Activated CD4-positive, CD25-positive, alpha-beta regulatory T cell treated with anti-CD3 and anti-CD28 coated beads, Interleukin-2, amount 50 U/mL, for 16 hours (primary cell): ENCODE results near the gene KIF2C.
A peak's percentile ranks its signal among the peaks of the same experiment; 100 is the strongest.
"Not testable (repeated sequence)": the region's sequence is repeated elsewhere in the genome, so short reads cannot be mapped to it uniquely, and the experiment has no call there.

Experiments
- DNase-seq: peaks from one replicate; pipeline ENCODE4 v3.0.0-alpha.2; 2020; ENCODE audit warnings: low read depth, low spot score

Gene KIF2C

DNA sequence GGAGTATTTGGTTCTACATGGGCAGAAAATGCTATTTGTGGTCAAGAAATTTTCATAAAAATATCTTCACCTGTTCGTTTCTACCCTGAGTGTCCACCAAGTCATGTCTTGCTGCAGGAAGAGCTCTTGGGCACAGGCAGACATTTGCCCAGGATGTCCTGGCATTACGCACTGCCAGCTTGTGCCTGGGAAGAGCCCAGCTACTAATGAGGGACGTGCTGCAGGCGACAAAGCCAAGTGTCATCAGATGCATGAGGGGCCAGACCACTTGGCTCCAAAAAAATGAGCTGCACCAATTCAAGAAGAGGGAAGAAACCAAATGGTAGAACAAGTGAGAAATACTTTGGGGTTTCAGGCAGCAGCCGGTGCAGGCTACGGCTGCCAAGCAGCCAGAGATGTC is 21.5 kb upstream of the KIF2C start:
- no peak for DNase-seq

DNA sequence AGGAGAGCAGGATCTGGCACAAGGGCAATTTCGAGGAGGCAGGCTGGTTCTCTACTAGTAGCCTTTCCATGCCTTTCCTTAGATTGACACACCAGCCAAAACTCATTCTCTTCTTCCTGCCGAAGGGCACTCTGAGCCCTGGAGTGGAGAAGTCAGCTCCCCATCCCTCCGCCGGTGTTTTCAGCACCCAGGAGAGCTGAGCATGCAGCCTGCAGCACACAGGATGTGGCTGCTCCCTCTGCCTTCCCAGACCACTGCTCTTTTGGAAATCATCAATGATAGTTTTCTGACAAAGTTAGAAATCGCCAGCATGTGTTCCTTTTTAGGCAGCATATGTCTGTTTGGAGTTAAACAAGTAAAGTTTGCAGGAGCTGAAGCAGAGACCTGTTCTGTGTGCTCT is 20.3 kb upstream of the KIF2C start:
- DNase-seq, result no peak

DNA sequence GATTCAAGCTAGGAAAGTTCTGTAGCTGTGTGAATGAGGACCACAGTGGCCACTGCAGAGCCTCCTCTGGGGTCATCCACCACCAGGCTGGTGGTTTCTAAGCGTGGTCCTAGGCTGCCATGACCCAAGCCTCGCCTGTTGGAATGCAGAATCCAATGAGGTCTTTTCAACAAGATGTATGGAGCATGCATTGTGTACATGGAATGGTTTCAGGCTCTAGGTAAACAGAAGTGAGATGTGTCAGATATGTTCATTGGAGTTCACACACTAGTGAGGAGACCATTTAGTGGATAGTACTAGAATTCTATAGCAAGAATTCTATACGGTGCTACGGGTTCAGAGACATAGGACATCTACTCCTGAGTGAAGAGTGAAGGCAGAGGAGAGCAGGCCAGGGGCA is 19.4 kb upstream of the KIF2C start:
- no peak for DNase-seq

DNA sequence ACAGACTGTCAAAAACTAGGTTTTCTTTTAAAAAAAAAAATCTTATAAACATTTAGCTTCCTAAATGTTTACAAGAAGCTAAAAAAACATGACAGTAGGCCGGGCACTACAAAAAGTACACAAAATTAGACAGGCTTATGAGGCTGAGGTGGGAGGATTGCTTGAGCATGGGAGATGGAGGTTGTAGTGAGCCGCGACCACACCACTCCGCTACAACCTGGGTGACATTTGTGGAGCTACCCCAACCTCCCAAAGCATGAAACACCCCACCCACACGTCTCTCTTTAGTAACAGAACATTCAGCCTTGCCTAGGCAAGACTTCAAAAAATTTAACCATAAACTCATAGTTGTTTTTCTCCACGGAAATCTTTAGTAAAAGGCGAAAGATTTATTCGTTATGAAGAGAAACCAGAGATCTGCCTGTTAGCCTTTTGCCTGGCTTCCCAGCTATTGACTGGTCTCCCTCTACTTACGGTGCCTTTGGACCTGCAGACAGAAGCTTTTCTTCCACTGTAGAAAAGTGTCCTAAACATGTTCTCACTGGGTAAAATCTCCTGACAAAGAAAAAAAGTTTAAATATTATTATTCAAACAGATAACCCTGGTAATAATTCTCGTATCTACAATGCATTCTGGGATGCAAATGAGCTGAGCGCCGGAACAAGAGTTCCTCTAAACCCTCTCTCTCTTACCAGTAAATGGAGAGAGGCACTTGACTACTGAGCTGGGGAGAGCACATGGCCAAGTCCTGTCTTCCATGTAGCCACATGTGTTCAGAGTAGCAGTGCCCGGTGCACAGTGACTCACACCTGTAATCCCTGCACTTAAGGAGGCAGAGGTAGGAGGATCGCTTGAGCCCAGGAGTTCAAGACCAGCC is 17.9 kb upstream of the KIF2C start:
- peak; percentile 60 for DNase-seq

DNA sequence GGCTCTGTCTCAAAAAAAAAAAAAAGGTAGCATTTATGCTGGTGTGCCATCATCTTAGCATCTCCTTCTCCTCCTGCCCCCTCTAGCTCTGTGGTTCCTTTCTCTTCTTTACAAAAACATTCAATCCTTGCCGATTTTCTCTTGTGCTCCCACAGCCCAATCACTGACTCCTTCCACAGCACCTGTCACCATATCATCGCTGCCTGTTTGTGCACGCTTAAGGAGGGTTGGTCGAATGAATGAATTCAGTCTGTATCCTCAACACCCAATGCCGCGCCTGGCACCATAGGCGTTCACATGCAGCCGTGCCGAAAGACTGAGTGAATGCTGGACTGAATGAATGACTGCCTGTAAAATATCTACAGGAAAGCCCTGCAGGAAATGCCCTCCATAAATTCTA is 16.6 kb upstream of the KIF2C start:
- no peak for DNase-seq

DNA sequence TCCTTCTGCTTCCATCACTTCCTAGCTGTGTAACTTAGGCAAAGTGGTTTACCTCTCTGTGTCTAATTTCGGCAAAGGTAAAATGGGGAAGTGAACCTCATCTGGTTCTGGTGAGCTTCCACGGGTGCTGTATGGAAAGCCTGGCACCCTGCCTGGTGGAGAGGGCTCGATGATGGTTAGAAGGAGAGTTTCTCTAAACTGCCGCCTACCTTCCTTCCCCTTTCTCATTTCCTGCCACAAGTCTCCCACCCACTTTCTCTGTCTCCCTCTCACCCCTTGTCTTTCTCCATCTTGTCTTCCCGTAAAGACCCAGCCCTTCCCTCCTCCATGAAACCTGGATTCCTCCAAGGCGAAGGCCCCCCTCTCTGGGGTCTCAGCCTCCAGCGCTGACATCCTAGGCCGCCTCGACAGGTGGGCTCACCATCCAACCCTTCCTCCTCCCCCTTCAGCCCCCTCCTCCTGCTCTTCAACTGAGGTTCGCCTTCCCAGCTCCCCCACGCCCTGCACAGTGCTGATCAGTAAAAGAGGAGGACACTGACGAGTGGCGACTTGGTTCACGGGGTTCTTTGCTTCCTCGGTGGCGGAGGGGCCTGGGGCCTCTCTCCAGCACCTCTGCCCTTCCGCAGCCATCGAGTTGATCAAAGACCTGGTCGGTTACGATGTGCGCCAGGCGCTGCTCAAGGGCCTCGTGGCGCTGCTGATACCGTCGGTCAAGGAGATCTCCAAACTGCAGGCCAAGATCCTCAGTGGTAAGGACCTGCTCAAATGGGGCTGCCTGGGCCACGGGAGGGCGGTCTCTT is 15.9 kb upstream of the KIF2C start:
- DNase-seq, result no peak

DNA sequence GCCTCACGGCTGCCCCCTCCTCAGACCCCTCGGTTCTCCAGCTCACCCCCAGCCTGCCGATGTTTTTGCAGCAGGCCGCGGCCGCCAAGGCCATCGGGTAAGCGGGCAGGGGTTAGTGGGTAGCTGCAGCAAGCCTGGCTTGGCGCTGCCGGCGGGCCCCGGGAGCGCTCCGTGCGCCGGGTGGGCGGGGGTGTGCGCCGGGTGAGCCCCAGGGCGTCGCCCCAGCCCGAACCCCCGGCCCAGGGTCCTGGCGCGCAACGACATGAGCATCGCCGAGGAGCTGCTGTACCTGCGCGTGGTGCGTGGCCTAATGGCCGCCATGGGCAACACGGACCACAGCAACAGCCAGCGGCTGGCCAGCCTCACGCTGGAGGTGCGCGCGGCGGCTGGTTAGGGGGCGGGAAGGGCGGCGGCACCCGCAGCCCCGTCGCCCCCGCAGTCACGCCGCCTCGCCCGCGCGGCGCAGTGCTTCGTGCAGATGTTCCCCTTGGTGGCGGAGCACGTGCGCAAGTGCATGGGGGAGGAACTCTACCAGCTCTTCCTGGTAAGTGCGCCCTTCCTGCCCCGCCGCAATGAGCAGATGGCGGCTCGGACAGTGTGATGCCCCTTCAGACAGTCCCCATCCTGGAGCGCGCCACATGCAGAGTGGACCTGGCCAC is 15.2 kb upstream of the KIF2C start:
- DNase-seq, result no peak

DNA sequence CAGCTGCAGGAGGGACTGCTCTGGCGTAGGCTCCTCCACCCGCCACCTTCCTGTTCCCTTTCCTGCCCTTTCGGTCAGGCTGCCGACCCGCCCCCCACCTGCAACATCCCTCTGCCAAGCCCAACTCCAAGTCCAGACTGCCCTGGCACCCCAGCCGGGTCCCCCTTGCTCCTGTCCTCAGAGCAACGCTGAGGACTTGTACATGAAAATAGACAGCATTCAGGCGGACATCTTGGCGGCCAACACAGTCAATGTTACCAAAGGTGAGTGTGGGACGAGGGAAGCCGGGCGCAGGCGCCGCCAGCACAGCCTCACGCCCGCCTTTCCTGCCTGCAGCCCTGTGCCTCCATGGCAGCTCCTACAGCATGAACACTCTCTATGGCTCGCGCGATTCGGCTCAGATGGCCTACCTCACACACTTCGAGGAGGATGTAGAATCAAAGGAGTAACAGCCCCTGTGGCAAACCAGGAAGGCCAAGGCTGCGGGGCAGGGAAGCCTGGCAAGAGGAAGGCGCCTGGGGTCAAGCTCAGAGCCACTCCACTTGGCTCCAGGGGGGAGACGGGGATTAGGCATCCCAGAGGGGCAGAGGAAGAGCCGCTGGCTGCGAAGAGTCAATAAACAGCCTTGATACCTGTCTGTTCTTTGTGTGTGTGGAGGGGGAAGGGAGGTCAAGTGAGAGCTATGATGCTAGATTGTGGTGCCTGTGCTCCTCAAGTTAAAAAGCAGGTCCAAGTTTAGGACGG is 14.5 kb upstream of the KIF2C start:
- no peak for DNase-seq

DNA sequence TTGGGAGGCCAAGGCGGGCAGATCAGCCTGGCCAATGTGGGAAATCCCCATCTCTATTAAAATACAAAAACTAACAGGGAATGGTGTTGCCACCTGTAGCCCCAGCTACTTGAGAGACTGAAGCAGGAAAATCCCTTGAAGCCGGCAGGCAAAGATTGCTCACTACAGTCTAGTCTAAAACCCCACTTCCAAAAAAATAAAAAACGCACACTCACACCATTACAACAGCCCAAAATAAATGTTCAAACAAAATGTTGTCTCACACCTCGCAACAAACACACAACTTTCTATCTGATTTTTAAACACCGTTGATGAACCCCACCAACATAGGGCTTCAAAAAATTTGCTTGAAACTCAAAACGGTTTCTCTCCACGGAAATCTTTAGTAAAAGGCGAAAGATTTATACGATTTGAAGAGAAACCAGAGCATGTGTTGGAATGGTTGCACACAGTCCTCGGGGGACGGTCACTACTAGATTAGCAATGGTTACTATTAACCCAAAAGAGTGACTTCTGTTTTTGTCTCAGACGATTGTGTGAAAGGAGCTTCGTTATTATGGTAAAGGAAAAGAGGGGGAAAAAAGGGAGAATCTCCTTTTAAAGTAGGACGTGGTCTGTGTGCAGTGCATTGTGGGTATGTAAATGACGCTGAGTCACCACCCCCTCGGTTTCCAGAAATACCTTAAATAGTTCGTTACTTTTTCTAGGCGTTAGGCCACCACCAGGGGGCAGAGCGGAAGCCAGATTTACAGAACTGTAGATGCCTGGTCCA is 8.7 kb upstream of the KIF2C start, which contains the start of gene RNU5D-1:
Gene RNU5D-1, minus strand, starts transcription at position 430 of the 772 bp plus-strand sequence.
- peak; percentile 88 for DNase-seq

DNA sequence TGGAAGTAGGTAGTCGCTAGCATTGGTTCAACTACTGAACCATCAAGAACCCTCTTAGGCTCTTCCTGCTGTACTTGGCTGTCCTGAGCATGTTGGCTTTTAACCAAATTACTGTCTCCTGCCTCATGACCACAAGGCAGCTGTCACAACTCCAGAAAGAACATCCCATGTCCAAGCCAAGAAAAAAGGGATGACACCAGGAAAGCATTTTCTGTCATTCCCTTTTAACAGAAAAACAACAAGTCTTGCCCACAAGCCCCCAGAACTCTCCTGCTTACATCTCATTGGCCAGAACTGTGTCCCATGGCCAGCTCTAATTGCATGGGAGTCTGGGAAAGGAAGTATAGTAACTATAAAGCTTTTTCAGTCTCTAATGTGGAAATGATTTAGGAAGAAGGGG is 6.3 kb upstream of the KIF2C start:
- DNase-seq, result no peak

DNA sequence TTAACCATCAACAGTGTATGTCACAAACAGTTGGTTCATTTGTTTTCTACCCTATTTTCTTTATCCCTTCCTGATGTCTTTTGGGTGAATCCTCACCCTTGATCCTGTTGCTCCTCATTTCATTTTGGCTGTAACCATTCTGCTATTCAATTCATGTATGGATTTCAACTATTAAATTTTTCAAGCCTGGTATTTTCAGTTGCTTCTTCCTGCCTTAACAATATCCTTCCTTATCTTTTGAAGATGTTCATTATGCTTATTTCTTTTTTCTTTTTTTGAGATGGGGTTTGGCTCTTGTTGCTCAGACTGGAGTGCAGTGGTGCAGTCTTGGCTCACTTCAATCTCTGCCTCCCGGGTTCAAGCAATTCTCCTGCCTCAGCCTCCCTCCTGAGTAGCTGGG is 5.9 kb upstream of the KIF2C start:
- no peak for DNase-seq

DNA sequence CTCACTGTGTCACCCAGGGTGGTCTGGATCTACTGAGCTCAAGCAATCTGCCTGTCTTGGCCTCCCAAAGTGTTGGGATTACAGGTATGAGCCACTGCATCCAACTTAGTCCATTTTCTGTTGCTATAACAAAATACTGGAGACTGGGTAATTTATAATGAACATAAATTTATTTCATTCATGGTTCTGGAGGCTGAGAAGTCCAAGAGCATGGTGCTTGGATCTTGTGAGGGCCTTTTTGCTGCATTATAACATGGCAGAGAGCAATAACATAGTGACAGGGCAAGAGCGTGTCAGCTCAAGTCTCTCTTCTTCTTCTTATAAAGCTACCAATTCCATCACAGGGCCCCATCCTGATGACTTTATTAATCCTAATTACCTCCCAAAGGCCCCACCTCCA is 3.6 kb upstream of the KIF2C start:
- DNase-seq, result no peak

DNA sequence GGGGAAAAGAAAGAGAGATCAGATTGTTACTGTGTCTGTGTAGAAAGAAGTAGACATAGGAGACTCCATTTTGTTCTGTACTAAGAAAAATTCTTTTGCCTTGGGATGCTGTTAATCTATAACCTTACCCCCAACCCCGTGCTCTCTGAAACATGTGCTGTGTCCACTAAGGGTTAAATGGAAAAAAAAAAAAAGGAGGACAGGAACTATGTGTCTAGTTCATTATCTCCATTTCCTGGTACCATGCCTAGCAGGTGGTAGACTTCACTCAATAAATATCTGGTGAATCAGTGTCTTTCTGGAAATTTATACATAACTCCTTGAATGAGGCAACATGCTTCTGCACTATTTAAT is 707 bp upstream of the KIF2C start:
- not testable (repeated sequence) for DNase-seq

DNA sequence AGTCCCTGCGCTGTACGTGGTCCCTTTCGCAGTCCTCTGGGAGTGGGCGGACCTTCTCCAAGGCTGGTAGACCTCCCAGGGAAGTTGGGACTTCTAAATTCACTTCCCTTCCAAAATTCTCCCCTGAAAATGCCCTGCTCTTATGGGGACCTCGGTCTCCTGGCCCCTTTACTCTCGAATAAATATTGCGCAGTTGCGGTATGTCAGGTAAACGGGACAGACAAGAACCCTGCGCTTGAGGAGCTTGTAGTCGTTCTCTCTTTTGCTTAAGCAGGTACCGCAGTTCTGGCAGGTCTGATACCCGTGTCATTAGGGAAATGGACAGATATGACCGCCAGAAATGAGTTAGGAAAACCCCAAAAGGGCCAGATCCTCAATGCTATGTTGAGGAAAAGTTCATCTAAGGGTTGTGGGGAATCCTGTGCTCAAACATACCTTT is 561 bp downstream of the KIF2C start:
- no peak for DNase-seq

DNA sequence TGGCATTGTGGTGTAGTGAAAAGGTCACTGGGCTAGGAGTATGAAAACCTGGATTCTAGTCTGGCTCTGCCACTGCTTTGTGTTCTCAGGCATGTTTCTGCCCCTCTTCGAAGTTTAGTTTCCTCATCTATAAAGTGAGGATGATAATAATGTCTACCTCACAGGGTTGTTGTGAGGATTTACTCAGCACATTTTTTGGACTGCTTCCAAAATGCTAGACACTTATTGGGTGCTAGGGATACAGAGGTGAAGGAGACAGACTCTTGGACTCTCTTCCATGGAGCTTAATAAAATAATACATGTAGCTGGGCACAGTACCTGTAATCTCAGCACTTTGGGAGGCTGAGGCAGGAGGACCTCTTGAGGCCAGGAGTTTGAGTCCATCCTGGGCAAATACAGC is 3.6 kb downstream of the KIF2C start:
- DNase-seq, result no peak

DNA sequence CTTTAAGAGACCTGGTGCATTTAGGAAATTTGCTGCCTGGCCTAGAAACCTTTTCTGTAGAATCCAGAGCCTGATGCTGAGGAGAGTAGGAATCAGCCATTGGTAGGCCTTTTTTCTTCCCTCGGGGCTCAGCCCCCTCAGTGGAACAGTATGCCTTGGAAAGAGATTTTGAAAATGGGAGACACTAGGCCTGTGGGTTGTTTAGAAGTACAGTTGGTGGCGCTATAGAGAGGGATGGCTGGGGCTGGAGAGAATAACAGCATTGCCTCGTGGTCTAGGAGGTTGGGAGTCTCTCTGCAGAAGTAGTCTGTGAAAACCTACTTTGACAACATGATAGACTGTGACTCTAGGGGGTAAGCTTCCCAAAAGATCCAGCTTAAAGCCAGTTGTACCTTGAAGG is 8.2 kb downstream of the KIF2C start:
- no peak for DNase-seq

DNA sequence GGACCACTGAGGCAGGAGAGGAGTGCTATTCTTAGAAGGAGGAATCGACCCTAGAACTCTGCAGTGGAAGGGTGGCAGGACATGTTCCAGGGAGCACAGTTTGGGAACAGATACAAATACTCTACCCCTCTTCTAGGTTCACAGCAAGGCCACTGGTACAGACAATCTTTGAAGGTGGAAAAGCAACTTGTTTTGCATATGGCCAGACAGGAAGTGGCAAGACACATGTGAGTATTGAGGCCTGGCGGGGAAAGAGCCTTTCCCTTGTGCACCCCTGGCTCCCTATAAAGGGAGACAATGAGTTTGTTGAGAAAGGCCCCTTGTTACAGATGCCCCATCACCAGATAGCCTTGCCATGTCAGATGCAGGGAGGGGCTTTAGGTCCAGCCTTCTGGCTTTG is 17.8 kb downstream of the KIF2C start:
- no peak for DNase-seq

DNA sequence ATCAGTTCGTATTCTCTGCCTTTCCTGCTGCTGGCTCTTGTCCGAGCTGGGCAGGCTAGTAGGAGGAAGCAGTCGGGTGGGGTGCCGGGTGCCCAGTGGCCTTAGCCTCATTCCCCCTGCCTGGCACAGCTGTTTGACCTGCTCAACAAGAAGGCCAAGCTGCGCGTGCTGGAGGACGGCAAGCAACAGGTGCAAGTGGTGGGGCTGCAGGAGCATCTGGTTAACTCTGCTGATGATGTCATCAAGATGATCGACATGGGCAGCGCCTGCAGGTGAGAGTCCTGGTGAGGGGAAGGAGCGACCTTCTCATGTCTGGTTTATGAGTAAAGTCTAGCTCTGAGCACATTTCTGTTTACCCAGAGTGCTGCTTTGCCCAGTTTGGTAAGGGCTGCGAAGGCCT is 19.4 kb downstream of the KIF2C start:
- no peak for DNase-seq

DNA sequence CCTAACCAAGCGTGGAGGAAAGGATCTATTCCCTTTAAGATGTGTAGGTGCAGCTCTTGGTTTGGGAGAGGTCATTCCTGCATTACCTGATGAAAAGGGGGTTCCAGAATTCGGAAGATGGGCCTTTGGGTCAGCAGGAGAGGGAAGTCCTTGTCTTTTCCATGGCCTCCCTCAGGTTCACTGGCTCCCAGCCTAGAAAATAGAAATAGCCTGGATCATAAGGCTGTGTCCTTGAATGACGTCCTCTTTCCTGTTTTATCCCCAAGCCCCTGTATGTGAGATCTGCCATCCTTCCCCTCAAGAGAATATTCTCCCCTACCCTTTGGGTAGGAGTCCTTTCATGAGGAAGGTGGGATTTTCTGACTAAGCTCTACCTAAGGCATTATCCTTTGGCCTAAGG is 21.2 kb downstream of the KIF2C start:
- DNase-seq, result no peak

DNA sequence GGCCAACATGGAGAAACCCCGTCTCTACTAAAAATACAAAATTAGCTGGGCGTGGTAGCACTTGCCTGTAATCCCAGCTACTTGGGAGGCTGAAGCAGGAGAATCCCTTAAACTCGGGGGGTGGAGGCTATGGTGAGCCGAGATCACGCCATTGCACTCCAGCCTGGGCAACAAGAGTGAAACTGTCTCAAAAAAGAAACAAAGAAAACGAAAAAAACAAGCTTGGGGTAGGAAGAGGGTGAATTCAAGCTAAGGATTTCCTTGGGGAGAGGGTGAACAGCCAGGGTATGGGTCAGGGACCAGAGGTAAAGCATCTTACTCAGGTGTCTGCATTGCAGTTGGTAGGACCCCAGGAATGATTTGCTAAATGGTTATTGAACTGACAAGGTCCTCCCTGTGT is 26.8 kb downstream of the KIF2C start:
- DNase-seq, result not testable (repeated sequence)
